Mesenchymal stem cell (in vitro differentiated cells and primary cell): ENCODE results near the gene SMARCD1.
A peak's percentile ranks its signal among the peaks of the same experiment; 100 is the strongest.

Experiments used
- DNase-seq: peaks from one replicate; pipeline ENCODE4 v3.0.0-alpha.2; 2013
- H2AFZ ChIP-seq: one replicate; pipeline ENCODE4 v1.6.1; 2013; ENCODE audit warnings: low read depth, mild to moderate bottlenecking, control low read depth, inconsistent platforms, low read length, moderate library complexity
- H2AK5ac ChIP-seq: 2 replicates; pipeline ENCODE4 v1.6.1; 2013; ENCODE audit warnings: low read length, moderate library complexity, mild to moderate bottlenecking, inconsistent platforms; ENCODE audit not compliant: severe bottlenecking
- H2BK120ac ChIP-seq: one replicate; pipeline ENCODE4 v1.6.1; 2013; ENCODE audit warnings: low read depth, mild to moderate bottlenecking, inconsistent platforms, low read length, moderate library complexity
- H2BK12ac ChIP-seq, 2 experiments: one replicate each; pipeline ENCODE4 v1.6.1; 2013; ENCODE audit warnings: inconsistent platforms in 2 of 2, low read length in 2 of 2, mild to moderate bottlenecking in 2 of 2, moderate library complexity in 2 of 2, control low read depth in 1 of 2
- H2BK15ac ChIP-seq: one replicate; pipeline ENCODE4 v1.6.1; 2013; ENCODE audit warnings: mild to moderate bottlenecking, low read depth, inconsistent platforms; ENCODE audit not compliant: poor library complexity, severe bottlenecking
- H2BK5ac ChIP-seq: 2 replicates; pipeline ENCODE4 v1.6.1; 2013; ENCODE audit warnings: low read depth, mild to moderate bottlenecking, low read length, control low read depth, inconsistent platforms; ENCODE audit not compliant: poor library complexity, severe bottlenecking
- H3K14ac ChIP-seq, 2 experiments: one replicate each; pipeline ENCODE4 v1.6.1; 2013; ENCODE audit warnings: inconsistent platforms in 2 of 2, low read length in 2 of 2, control low read depth in 1 of 2, mild to moderate bottlenecking in 1 of 2, moderate library complexity in 1 of 2
- H3K18ac ChIP-seq, 2 experiments: one replicate each; pipeline ENCODE4 v1.6.1; 2013; ENCODE audit warnings: inconsistent platforms in 2 of 2, low read length in 2 of 2, control low read depth in 1 of 2, low read depth in 1 of 2, mild to moderate bottlenecking in 1 of 2
- H3K23ac ChIP-seq, 2 experiments: one replicate each; pipeline ENCODE4 v1.6.1; 2013; ENCODE audit warnings: inconsistent platforms in 2 of 2, low read length in 2 of 2, mild to moderate bottlenecking in 2 of 2, moderate library complexity in 2 of 2, control low read depth in 1 of 2
- H3K27ac ChIP-seq: 2 replicates; pipeline ENCODE4 v1.5.1; 2013; ENCODE audit warnings: mild to moderate bottlenecking, moderate library complexity, low read length, control low read depth, inconsistent platforms; ENCODE audit not compliant: poor library complexity, severe bottlenecking
- H3K27me3 ChIP-seq, 2 experiments: 2 replicates each; pipeline versions ENCODE4 v1.6.1 to v1.7.0; 2013; ENCODE audit warnings: low read length in 2 of 2, mild to moderate bottlenecking in 2 of 2, moderate library complexity in 2 of 2, control low read depth in 1 of 2, inconsistent platforms in 1 of 2; ENCODE audit not compliant: control insufficient read depth in 1 of 2, insufficient read depth in 1 of 2
- H3K36me3 ChIP-seq, 2 experiments: 2 replicates each; pipeline versions ENCODE4 v1.6.1 to v1.7.0; 2013; ENCODE audit warnings: low read length in 2 of 2, control low read depth in 1 of 2, inconsistent platforms in 1 of 2, low read depth in 1 of 2, mild to moderate bottlenecking in 1 of 2; ENCODE audit not compliant: insufficient read depth in 2 of 2, control insufficient read depth in 1 of 2
- H3K4ac ChIP-seq, 2 experiments: one replicate each; pipeline ENCODE4 v1.6.1; 2013; ENCODE audit warnings: inconsistent platforms in 2 of 2, low read length in 2 of 2, mild to moderate bottlenecking in 2 of 2, moderate library complexity in 2 of 2, control low read depth in 1 of 2, low read depth in 1 of 2
- H3K4me1 ChIP-seq: 2 replicates; pipeline ENCODE4 v1.6.1; 2013; ENCODE audit warnings: low read depth, low read length, control low read depth; ENCODE audit not compliant: control insufficient read depth, insufficient read depth
- H3K4me2 ChIP-seq: 2 replicates; pipeline ENCODE4 v1.6.1; 2013; ENCODE audit warnings: low read length, mild to moderate bottlenecking, inconsistent platforms; ENCODE audit not compliant: poor library complexity, severe bottlenecking
- H3K4me3 ChIP-seq, 2 experiments: 2 replicates each; pipeline versions ENCODE4 v1.5.1 to v1.7.0; 2013; ENCODE audit warnings: low read length in 2 of 2, mild to moderate bottlenecking in 2 of 2, control low read depth in 1 of 2, low read depth in 1 of 2; ENCODE audit not compliant: insufficient read depth in 1 of 2
- H3K79me1 ChIP-seq: replicated peaks from 2 replicates; pipeline ENCODE4 v1.6.1; 2013; ENCODE audit warnings: mild to moderate bottlenecking, control low read depth, low read length, inconsistent platforms; ENCODE audit not compliant: poor library complexity, severe bottlenecking
- H3K9ac ChIP-seq: 2 replicates; pipeline ENCODE4 v1.7.0; 2013; ENCODE audit warnings: mild to moderate bottlenecking, low read length, moderate library complexity
- H3K9me3 ChIP-seq: 2 replicates; pipeline ENCODE4 v1.7.0; 2013; ENCODE audit warnings: mild to moderate bottlenecking, low read length; ENCODE audit not compliant: control insufficient read depth
- H4K8ac ChIP-seq: one replicate; pipeline ENCODE4 v1.6.1; 2013; ENCODE audit warnings: inconsistent platforms, mild to moderate bottlenecking, low read length, moderate library complexity
- H4K91ac ChIP-seq: one replicate; pipeline ENCODE4 v1.6.1; 2013; ENCODE audit warnings: mild to moderate bottlenecking, low read length, inconsistent platforms
- WGBS: methylation state at CpG from one replicate; pipeline ENCODE4 v1.1.7; 2013; ENCODE audit warnings: mixed read lengths; 5-methylcytosine and 5-hydroxymethylcytosine counted together

SMARCD1 gene

GRCh38 chr12:50066402-50066801, 18.7 kb upstream of the SMARCD1 start:
- Histone ChIP-seq H3K27ac (no peak overlapping the region), H4K91ac (no peak overlapping the region), H3K27me3 (no peaks in the 10 kb centered on the region), H3K79me1 (no peaks in the 10 kb centered on the region), H2BK12ac (no peak overlapping the region), H2AK5ac (no peak overlapping the region), H2BK5ac (no peak overlapping the region), H3K9me3 (no peaks in the 10 kb centered on the region), H2AFZ (no peak overlapping the region), H3K36me3 (peaks cover 0 to 2% of the 10 kb centered on the region in 2 experiments), H3K4me2 (no peak overlapping the region), H2BK15ac (no peak overlapping the region), H4K8ac (no peak overlapping the region), H3K14ac (no peak overlapping the region), H3K4ac (no peak overlapping the region), H3K18ac (no peak overlapping the region), H3K4me1 (peaks cover 16% of the 10 kb centered on the region), H3K23ac (no peak overlapping the region), H2BK120ac (no peak overlapping the region), H3K9ac (peak overlapping the region; percentile 57), H3K4me3 (no peak overlapping the region)
- 41% methylated on average over 5 of the region's 5 CpGs for WGBS
- peak; percentile 89 for DNase-seq

DNA sequence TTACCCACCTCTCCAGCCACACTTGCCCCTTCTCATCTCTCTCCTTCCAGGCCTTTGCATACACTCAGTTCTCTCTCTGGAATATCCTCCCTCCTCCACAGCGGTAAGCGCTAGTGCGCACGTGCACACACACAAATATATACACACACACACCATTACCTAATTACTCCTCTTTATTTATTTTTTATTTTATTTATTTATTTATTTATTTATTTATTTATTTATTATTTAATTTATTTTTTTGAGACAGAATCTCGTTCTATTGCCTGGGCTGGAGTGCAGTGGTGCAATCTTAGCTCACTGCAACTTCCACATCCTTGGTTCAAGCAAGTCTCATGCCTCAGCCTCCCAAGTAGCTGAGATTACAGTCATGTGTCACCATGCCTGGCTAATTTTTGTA, 16.1 kb upstream of the SMARCD1 start:
- no peaks in the 10 kb centered on the region for H3K27me3 ChIP-seq
- no peak overlapping the region for H3K18ac ChIP-seq
- H3K4ac ChIP-seq = no peak overlapping the region
- no peak overlapping the region for H2BK120ac ChIP-seq
- no peak overlapping the region for H2AK5ac ChIP-seq
- H2BK15ac ChIP-seq = no peak overlapping the region
- no peak overlapping the region for H3K27ac ChIP-seq
- H3K23ac ChIP-seq = no peak overlapping the region
- no peak overlapping the region for H2BK12ac ChIP-seq
- H4K91ac ChIP-seq = no peak overlapping the region
- DNase-seq = no peak
- no peak overlapping the region for H4K8ac ChIP-seq
- H3K4me3 ChIP-seq = no peak overlapping the region
- no peak overlapping the region for H3K4me2 ChIP-seq
- peaks cover 10% of the 10 kb centered on the region for H3K4me1 ChIP-seq
- no peak overlapping the region for H2AFZ ChIP-seq
- no peaks in the 10 kb centered on the region for H3K79me1 ChIP-seq
- WGBS = 83% methylated on average over 1 of the region's 5 CpGs
- no peak overlapping the region for H3K9ac ChIP-seq
- no peaks in the 10 kb centered on the region for H3K9me3 ChIP-seq
- H2BK5ac ChIP-seq = no peak overlapping the region
- H3K14ac ChIP-seq = no peak overlapping the region
- peaks cover 0 to 3% of the 10 kb centered on the region in 2 experiments for H3K36me3 ChIP-seq

GRCh38 chr12:50069539-50069938, 15.6 kb upstream of the SMARCD1 start:
- WGBS = 97% methylated on average over 3 of the region's 3 CpGs
- no peak overlapping the region for H2AFZ ChIP-seq
- no peak overlapping the region for H3K14ac ChIP-seq
- no peaks in the 10 kb centered on the region for H3K27me3 ChIP-seq
- H3K79me1 ChIP-seq = no peaks in the 10 kb centered on the region
- H3K4me2 ChIP-seq = no peak overlapping the region
- no peak overlapping the region for H3K4me3 ChIP-seq
- H3K9ac ChIP-seq = no peak overlapping the region
- H3K23ac ChIP-seq = no peak overlapping the region
- DNase-seq = no peak
- peaks cover 0 to 3% of the 10 kb centered on the region in 2 experiments for H3K36me3 ChIP-seq
- peaks cover 10% of the 10 kb centered on the region for H3K4me1 ChIP-seq
- H3K4ac ChIP-seq = no peak overlapping the region
- no peak overlapping the region for H3K18ac ChIP-seq
- no peak overlapping the region for H2AK5ac ChIP-seq
- H2BK5ac ChIP-seq = no peak overlapping the region
- no peak overlapping the region for H2BK120ac ChIP-seq
- H4K8ac ChIP-seq = no peak overlapping the region
- H3K27ac ChIP-seq = no peak overlapping the region
- no peak overlapping the region for H4K91ac ChIP-seq
- H2BK15ac ChIP-seq = no peak overlapping the region
- H3K9me3 ChIP-seq = no peaks in the 10 kb centered on the region
- no peak overlapping the region for H2BK12ac ChIP-seq

DNA sequence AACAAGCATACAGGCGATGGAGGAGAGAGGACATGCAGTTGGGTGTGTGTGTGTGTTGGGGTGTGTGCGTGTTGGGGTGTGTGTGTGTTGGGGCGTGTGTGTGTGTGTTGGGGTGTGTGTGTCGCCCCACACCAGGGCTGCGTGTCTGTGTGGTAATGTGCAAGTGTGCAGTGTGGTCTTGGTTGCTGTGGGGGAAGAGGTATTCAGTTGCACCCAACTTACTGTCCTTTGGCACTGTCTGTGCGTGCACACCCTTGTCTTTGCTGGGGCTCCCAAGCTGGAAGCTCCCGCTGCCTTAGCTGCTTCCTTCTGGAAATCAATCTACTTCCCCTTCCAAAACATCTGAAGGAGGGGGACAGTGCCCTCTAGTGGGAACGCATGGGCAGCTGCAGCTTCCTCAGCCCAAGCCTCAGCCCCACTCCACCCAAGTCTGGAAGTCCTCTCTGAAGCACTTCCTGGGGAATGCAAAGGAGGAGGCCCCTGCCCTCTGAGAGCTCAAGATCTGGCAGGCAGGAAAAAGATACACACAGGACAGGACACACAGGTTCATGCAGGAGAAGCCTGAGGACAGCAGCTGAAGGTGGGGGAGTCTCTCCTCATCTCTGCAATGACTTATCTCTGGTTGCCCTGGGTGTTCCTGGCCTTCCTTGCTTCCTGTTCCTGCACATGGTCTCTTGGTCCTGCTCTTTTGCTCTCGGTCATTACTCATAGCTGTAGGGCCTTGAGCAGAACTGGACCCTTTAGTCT, 14.7 kb upstream of the SMARCD1 start:
- H2AFZ ChIP-seq = peak overlapping the region; percentile 33
- peak overlapping the region; percentile 43 for H3K9ac ChIP-seq
- H3K4ac ChIP-seq = peak overlapping the region in 1 of 2 experiments; percentile 34
- peak overlapping the region in 1 of 2 experiments; percentile 17 for H3K4me3 ChIP-seq
- WGBS = 45% methylated on average over 7 of the region's 9 CpGs
- H3K27me3 ChIP-seq = no peaks in the 10 kb centered on the region
- H2BK5ac ChIP-seq = no peak overlapping the region
- peak; percentile 84 for DNase-seq
- peak overlapping the region in 1 of 2 experiments; percentile 7 for H2BK12ac ChIP-seq
- no peaks in the 10 kb centered on the region for H3K79me1 ChIP-seq
- H3K9me3 ChIP-seq = no peaks in the 10 kb centered on the region
- H3K36me3 ChIP-seq = peaks cover 0 to 3% of the 10 kb centered on the region in 2 experiments
- peak overlapping the region; percentile 94 for H4K8ac ChIP-seq
- peak overlapping the region in 1 of 2 experiments; percentile 44 for H3K14ac ChIP-seq
- peaks cover 10% of the 10 kb centered on the region for H3K4me1 ChIP-seq
- no peak overlapping the region for H2BK120ac ChIP-seq
- H2BK15ac ChIP-seq = no peak overlapping the region
- peak overlapping the region; percentile 12 to 73 for H3K18ac ChIP-seq
- peak overlapping the region; percentile 9 for H4K91ac ChIP-seq
- H3K4me2 ChIP-seq = no peak overlapping the region
- no peak overlapping the region for H3K23ac ChIP-seq
- no peak overlapping the region for H3K27ac ChIP-seq
- H2AK5ac ChIP-seq = no peak overlapping the region
